ENCODE data around the gene PHKA2.

- TF ChIP-seq CTCF (IDR thresholded peaks at IDR 0.05) (no peak), ZFX (IDR thresholded peaks at IDR 0.05; ENCODE audit: borderline replicate concordance) (no peak)
These were observed 37.3 kb downstream of the PHKA2 start for GRCh38 chrX:18946611-18947010.
